CD14-positive monocyte (primary cell): ENCODE results near the gene TLX3. TPM values are rescaled to one million over a fixed set of nuclear protein-coding genes. Genes with fewer than 3 reads are reported as not detected.
A peak's percentile ranks its signal among the peaks of the same experiment; 100 is the strongest.

Experiments
- DNase-seq, 3 donors: peaks; one replicate each; pipeline ENCODE4 v3.0.0-alpha.2; 2011 to 2022
- H2AFZ ChIP-seq: 2 replicates; pipeline ENCODE4 v1.6.0; 2012; ENCODE audit warnings: mild to moderate bottlenecking, low read depth, low read length, inconsistent platforms; ENCODE audit not compliant: insufficient read depth, poor library complexity, severe bottlenecking
- H3K27ac ChIP-seq, 2 donors: 1 replicate in 1 of 2; 2 replicates in 1 of 2; pipeline ENCODE4 v1.5.1; 2012 to 2013; ENCODE audit warnings: low read length in 2 of 2, control low read depth in 1 of 2, inconsistent platforms in 1 of 2, low read depth in 1 of 2, mild to moderate bottlenecking in 1 of 2
- H3K27me3 ChIP-seq, 2 donors: one replicate each; pipeline versions ENCODE4 v1.6.0 to v1.6.1; 2011 to 2013; ENCODE audit warnings: low read length in 2 of 2; ENCODE audit not compliant: control insufficient read depth in 2 of 2, insufficient read depth in 2 of 2
- H3K36me3 ChIP-seq, 2 donors: replicated peaks in 1 of 2; 1 replicate in 1 of 2; 2 replicates in 1 of 2; pipeline versions ENCODE4 v1.5.1 to v1.6.1; 2012 to 2013; ENCODE audit warnings: low read length in 2 of 2, control low read depth in 1 of 2, inconsistent platforms in 1 of 2, mild to moderate bottlenecking in 1 of 2; ENCODE audit not compliant: insufficient read depth in 2 of 2, control insufficient read depth in 1 of 2
- H3K4me1 ChIP-seq, 2 donors: 1 replicate in 1 of 2; 2 replicates in 1 of 2; pipeline versions ENCODE4 v1.5.1 to v1.6.1; 2012 to 2013; ENCODE audit warnings: low read length in 2 of 2, control low read depth in 1 of 2, inconsistent platforms in 1 of 2, mild to moderate bottlenecking in 1 of 2, moderate library complexity in 1 of 2; ENCODE audit not compliant: insufficient read depth in 2 of 2, control insufficient read depth in 1 of 2
- H3K4me2 ChIP-seq: replicated peaks from 2 replicates; pipeline ENCODE3; 2012; ENCODE audit warnings: low read length, moderate library complexity, mild to moderate bottlenecking; ENCODE audit not compliant: poor library complexity, severe bottlenecking; ENCODE audit errors: extremely low read depth
- H3K4me3 ChIP-seq, 3 experiments: fragments of 200-600 bp in 1 of 3; sonication (generic) in 1 of 3; replicated peaks in 1 of 3; 1 replicate in 2 of 3; 2 replicates in 1 of 3; pipeline ENCODE4 v1.5.1; 2011 to 2013; ENCODE audit warnings: low read length in 3 of 3, mild to moderate bottlenecking in 3 of 3, control low read depth in 2 of 3, low read depth in 2 of 3, inconsistent platforms in 1 of 3, moderate library complexity in 1 of 3
- H3K79me2 ChIP-seq: 2 replicates; pipeline ENCODE4 v1.6.0; 2012; ENCODE audit warnings: mild to moderate bottlenecking, control low read depth, inconsistent platforms, low read length, moderate library complexity; ENCODE audit not compliant: insufficient read depth
- H3K9ac ChIP-seq: 2 replicates; pipeline ENCODE4 v1.6.0; 2017; ENCODE audit warnings: low read length, mild to moderate bottlenecking; ENCODE audit not compliant: insufficient read depth, poor library complexity, severe bottlenecking
- H3K9me3 ChIP-seq, 2 donors: replicated peaks in 1 of 2; 1 replicate in 1 of 2; 2 replicates in 1 of 2; pipeline versions ENCODE4 v1.5.1 to v1.6.1; 2012 to 2013; ENCODE audit warnings: low read length in 2 of 2, control low read depth in 1 of 2; ENCODE audit not compliant: control insufficient read depth in 1 of 2, insufficient read depth in 1 of 2
- H4K20me1 ChIP-seq: 2 replicates; pipeline ENCODE4 v1.6.0; 2012; ENCODE audit warnings: mild to moderate bottlenecking, low read length, control low read depth, moderate library complexity; ENCODE audit not compliant: insufficient read depth
- H3K27ac Mint-ChIP-seq, 7 donors: one replicate each; pipeline ENCODE4 v1.8.0; 2020; ENCODE audit warnings: mild to moderate bottlenecking in 7 of 7, mixed read lengths in 7 of 7, moderate library complexity in 6 of 7, inconsistent platforms in 2 of 7
- H3K27me3 Mint-ChIP-seq, 3 donors: one replicate each; pipeline ENCODE4 v1.8.0; 2021 to 2022; ENCODE audit warnings: low read depth in 3 of 3, mild to moderate bottlenecking in 3 of 3, mixed read lengths in 3 of 3, moderate library complexity in 3 of 3, inconsistent platforms in 1 of 3
- H3K36me3 Mint-ChIP-seq, 2 donors: one replicate each; pipeline ENCODE4 v1.8.0; 2020; ENCODE audit warnings: mixed read lengths in 2 of 2, inconsistent platforms in 1 of 2, mild to moderate bottlenecking in 1 of 2
- H3K4me1 Mint-ChIP-seq: one replicate; pipeline ENCODE4 v1.8.0; 2020; ENCODE audit warnings: mild to moderate bottlenecking, mixed read lengths
- H3K4me3 Mint-ChIP-seq, 2 donors: one replicate each; pipeline ENCODE4 v1.8.0; 2020; ENCODE audit warnings: mild to moderate bottlenecking in 2 of 2, mixed read lengths in 2 of 2, moderate library complexity in 1 of 2
- H3K9me3 Mint-ChIP-seq, 7 donors: one replicate each; pipeline ENCODE4 v1.8.0; 2020 to 2022; ENCODE audit warnings: mixed read lengths in 7 of 7, mild to moderate bottlenecking in 6 of 7, moderate library complexity in 6 of 7, inconsistent platforms in 2 of 7
- CTCF ChIP-seq: fragments of 200-600 bp; IDR thresholded peaks from one replicate; pipeline ENCODE4 v1.8.0; 2022; ENCODE audit warnings: antibody characterized with exemption, mild to moderate bottlenecking
- WGBS: methylation state at CpG from one replicate; pipeline ENCODE4 v1.1.5; 2013; ENCODE audit warnings: missing lambda C conversion rate; ENCODE audit not compliant: insufficient coverage; 5-methylcytosine and 5-hydroxymethylcytosine counted together
- intact Hi-C, 2 donors: fragments of 100-400 bp; cut with micrococcal nuclease; formaldehyde crosslinking; loops; one replicate each; pipeline versions ENCODE4 v1.15.0 to v1.15.1; 2023
- polyA plus RNA-seq, 3 donors: library from polyadenylated mRNA; depleted of rRNA in 1 of 3; unstranded in 2 of 3; stranded (reverse) in 1 of 3; fragments of 300-500 nt in 2 of 3; fragments of >200 nt in 1 of 3; fragmentation: Illumina TruSeq in 2 of 3; gene quantifications; 1 replicate in 2 of 3; 2 replicates in 1 of 3; pipeline ENCODE4 v1.2.3, GENCODE V29; 2012 to 2021

The TLX3 gene
- polyA plus RNA-seq, 3 donors, result not detected

DNA sequence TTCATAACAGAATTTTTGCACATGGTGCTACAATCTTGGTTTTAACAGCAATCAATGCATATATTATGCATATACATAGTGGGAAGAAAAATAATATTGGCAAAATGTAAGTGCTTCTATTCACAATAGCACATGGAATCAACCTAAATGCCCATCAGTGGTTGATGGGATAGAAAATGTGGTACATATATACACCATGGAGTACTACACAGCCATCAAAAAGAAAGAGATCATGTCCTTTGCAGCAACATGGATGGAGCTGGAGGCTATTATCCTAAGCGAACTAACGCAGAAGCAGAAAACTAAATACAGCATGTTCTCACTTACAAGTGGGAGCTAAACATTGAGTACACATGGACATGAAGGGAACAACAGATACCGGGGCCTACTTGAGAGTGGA lies 37.2 kb upstream of the TLX3 start:
- Mint-ChIP-seq H3K4me3 (no peak overlapping the region), H3K4me1 (no peaks in the 10 kb centered on the region), H3K27me3 (peaks cover 0 to 2% (median 0%) of the 10 kb centered on the region in 3 donors), H3K36me3 (no peaks in the 10 kb centered on the region), H3K9me3 (peaks cover 0 to 2% (median 0%) of the 10 kb centered on the region in 7 donors), H3K27ac (peak overlapping the region in 1 of 7 donors; percentile 68)
- Histone ChIP-seq H3K27ac (no peak overlapping the region), H2AFZ (no peak overlapping the region), H4K20me1 (no peaks in the 10 kb centered on the region), H3K9ac (no peak overlapping the region), H3K4me1 (no peaks in the 10 kb centered on the region), H3K4me2 (no peak overlapping the region), H3K4me3 (no peak overlapping the region), H3K9me3 (no peaks in the 10 kb centered on the region), H3K27me3 (no peaks in the 10 kb centered on the region), H3K79me2 (no peaks in the 10 kb centered on the region), H3K36me3 (no peaks in the 10 kb centered on the region)
- intact Hi-C loops, result no loop called here
- TF ChIP-seq CTCF, result no peak
- no peak for DNase-seq
- WGBS, result no CpG with 5 or more reads among the region's 3 CpGs

DNA sequence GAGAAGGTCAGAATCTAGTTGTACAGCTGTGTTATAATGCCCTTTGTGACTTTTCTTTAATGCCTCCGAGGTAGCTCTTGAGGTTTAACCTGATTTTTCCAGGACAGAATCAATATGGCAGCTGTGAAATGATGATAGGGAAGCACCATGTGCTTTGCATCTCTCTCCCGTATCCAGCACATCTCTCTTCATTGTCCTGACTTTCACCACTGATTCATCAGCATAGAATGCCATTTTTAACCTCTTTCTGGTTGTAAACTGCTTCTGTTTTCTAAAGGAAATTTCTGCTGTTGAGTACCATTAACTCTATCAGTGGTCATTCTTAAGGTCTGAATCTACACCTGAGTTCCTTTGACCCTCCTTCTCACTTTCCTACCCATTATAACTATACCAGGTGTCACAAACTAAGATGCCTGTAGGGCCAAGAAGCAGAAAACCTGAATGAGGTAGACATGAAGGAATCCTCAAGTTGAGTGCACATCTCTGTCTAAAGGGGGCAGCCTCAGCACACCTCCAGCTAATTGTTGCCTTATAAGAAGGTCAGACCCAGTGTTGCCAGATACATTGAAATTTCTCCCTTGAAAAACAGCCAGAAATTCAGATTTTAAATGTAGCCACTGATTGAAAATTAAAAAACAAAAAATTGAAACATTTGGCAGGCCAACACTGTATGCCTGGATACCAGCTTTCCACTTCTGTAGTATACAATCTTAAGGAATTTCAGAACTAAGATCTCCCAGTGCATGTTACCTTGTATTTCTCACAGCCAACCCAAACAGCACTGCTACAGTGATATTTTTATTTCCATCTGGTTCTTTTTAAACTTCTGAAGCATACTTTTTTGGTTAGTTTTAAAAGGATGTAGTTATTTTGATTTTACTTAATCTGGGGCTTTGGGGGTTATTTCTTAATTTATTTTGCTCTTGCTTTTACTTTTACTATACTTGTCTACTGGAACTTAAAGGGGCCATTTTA lies 35.8 kb upstream of the TLX3 start:
- Histone ChIP-seq H3K4me2 (no peak overlapping the region), H2AFZ (no peak overlapping the region), H3K9me3 (no peaks in the 10 kb centered on the region), H3K4me1 (no peaks in the 10 kb centered on the region), H3K9ac (no peak overlapping the region), H3K4me3 (no peak overlapping the region), H4K20me1 (no peaks in the 10 kb centered on the region), H3K27me3 (no peaks in the 10 kb centered on the region), H3K27ac (no peak overlapping the region), H3K36me3 (no peaks in the 10 kb centered on the region), H3K79me2 (no peaks in the 10 kb centered on the region)
- no peak overlapping the region for H3K4me3 Mint-ChIP-seq
- DNase-seq, result no peak
- no peaks in the 10 kb centered on the region for H3K4me1 Mint-ChIP-seq
- WGBS, result no CpG with 5 or more reads among the region's 2 CpGs
- no peak for TF ChIP-seq CTCF
- H3K36me3 Mint-ChIP-seq, result no peaks in the 10 kb centered on the region
- intact Hi-C loops, result no loop called here
- peaks cover 0 to 2% (median 0%) of the 10 kb centered on the region in 7 donors for H3K9me3 Mint-ChIP-seq
- H3K27ac Mint-ChIP-seq, result no peak overlapping the region
- no peaks in the 10 kb centered on the region for H3K27me3 Mint-ChIP-seq
